Keratinocyte (primary cell): ENCODE results near the gene XYLT2. TPM values are rescaled to one million over a fixed set of nuclear protein-coding genes. Genes with fewer than 3 reads are reported as not detected.
A peak's percentile ranks its signal among the peaks of the same experiment; 100 is the strongest.

Source experiments
- DNase-seq: peaks from one replicate; pipeline ENCODE4 v3.0.0-alpha.2; 2011; ENCODE audit warnings: low read depth, missing footprints, low spot score
- FAIRE-seq: peaks from 2 replicates; lab custom pipeline; 2011; peaks lifted over from hg19 to GRCh38; lab: Jason Lieb, UNC
- H2AFZ ChIP-seq: 2 replicates; pipeline ENCODE4 v1.6.0; 2012; ENCODE audit warnings: low read length, control low read depth, inconsistent platforms; ENCODE audit not compliant: control insufficient read depth
- H3K27ac ChIP-seq: 2 replicates; pipeline ENCODE4 v1.5.1; 2011; ENCODE audit warnings: low read length; ENCODE audit not compliant: control insufficient read depth, insufficient read depth
- H3K27me3 ChIP-seq: 3 replicates; pipeline ENCODE4 v1.6.0; 2011; ENCODE audit warnings: low read length; ENCODE audit not compliant: control insufficient read depth, insufficient read depth; ENCODE audit errors: extremely low read depth
- H3K36me3 ChIP-seq, 2 experiments: 2 replicates in 1 of 2; 3 replicates in 1 of 2; pipeline ENCODE4 v1.5.1; 2011; ENCODE audit warnings: low read length in 2 of 2, mild to moderate bottlenecking in 1 of 2; ENCODE audit not compliant: control insufficient read depth in 2 of 2, insufficient read depth in 2 of 2; ENCODE audit errors: extremely low read depth in 1 of 2
- H3K4me1 ChIP-seq: 3 replicates; pipeline ENCODE4 v1.5.1; 2011; ENCODE audit warnings: low read length; ENCODE audit not compliant: control insufficient read depth, insufficient read depth; ENCODE audit errors: extremely low read depth
- H3K4me2 ChIP-seq: 3 replicates; pipeline ENCODE4 v1.6.0; 2011; ENCODE audit warnings: low read depth, low read length; ENCODE audit not compliant: control insufficient read depth, insufficient read depth; ENCODE audit errors: extremely low read depth
- H3K4me3 ChIP-seq, 3 experiments: fragments of 200-600 bp in 1 of 3; sonication (generic) in 1 of 3; 2 replicates in 2 of 3; 3 replicates in 1 of 3; pipeline ENCODE4 v1.5.1; 2011 to 2016; ENCODE audit warnings: low read length in 3 of 3, mild to moderate bottlenecking in 3 of 3, control low read depth in 2 of 3, inconsistent platforms in 1 of 3, low read depth in 1 of 3, mixed read lengths in 1 of 3, mixed run types in 1 of 3, moderate library complexity in 1 of 3; ENCODE audit not compliant: control insufficient read depth in 2 of 3, insufficient read depth in 2 of 3; ENCODE audit errors: extremely low read depth in 1 of 3
- H3K79me2 ChIP-seq: 2 replicates; pipeline ENCODE4 v1.6.0; 2012; ENCODE audit warnings: low read length; ENCODE audit not compliant: control insufficient read depth, insufficient read depth
- H3K9ac ChIP-seq: 3 replicates; pipeline ENCODE4 v1.6.0; 2011; ENCODE audit warnings: low read length; ENCODE audit not compliant: control insufficient read depth, insufficient read depth; ENCODE audit errors: extremely low read depth
- H3K9me1 ChIP-seq: 3 replicates; pipeline ENCODE4 v1.6.0; 2011; ENCODE audit warnings: low read length; ENCODE audit not compliant: control insufficient read depth, insufficient read depth; ENCODE audit errors: extremely low read depth
- H3K9me3 ChIP-seq: 2 replicates; pipeline ENCODE4 v1.5.1; 2012; ENCODE audit warnings: low read depth, low read length; ENCODE audit not compliant: control insufficient read depth
- H4K20me1 ChIP-seq: 3 replicates; pipeline ENCODE4 v1.6.0; 2011; ENCODE audit warnings: low read length; ENCODE audit not compliant: control insufficient read depth, insufficient read depth; ENCODE audit errors: extremely low read depth
- EZH2 ChIP-seq: IDR thresholded peaks from one replicate; pipeline ENCODE4 v1.6.1; 2012; ENCODE audit warnings: inconsistent platforms, mild to moderate bottlenecking, low read length, moderate library complexity
- dilution Hi-C: fragments of 300-500 bp; cut with MboI; formaldehyde crosslinking; loops from one replicate; pipeline ENCODE4 v1.7.0; 2020; ENCODE audit warnings: low sequenced_read_pairs; ENCODE audit not compliant: extremely low pct_ligation_motif_present
- polyA minus RNA-seq, 3 experiments: library from RNA; depleted of rRNA, polyadenylated mRNA; stranded (reverse); fragments of >200 nt; gene quantifications; 1 replicate in 1 of 3; 2 replicates in 1 of 3; 3 replicates in 1 of 3; pipeline ENCODE4 v1.2.3, GENCODE V29; 2011
- polyA plus RNA-seq, 5 experiments: library from polyadenylated mRNA; depleted of rRNA in 3 of 5; stranded (reverse) in 3 of 5; stranded (forward) in 1 of 5; unstranded in 1 of 5; fragments of >200 nt; gene quantifications; 1 replicate in 1 of 5; 2 replicates in 3 of 5; 3 replicates in 1 of 5; pipeline versions ENCODE4 v1.2.1 to v1.2.3, GENCODE V29; 2011 to 2012; ENCODE audit warnings: missing spikeins in 2 of 5, low read depth in 1 of 5, low replicate concordance in 1 of 5
- TF ChIP-seq, protein P1 (sequence below), 3 experiments: IDR thresholded peaks in 1 of 3; conservative IDR thresholded peaks in 1 of 3; optimal IDR thresholded peaks in 1 of 3; 2 replicates in 2 of 3; 3 replicates in 1 of 3; pipeline versions ENCODE3 to v1.5.1; 2011; ENCODE audit warnings: low read length in 3 of 3, mild to moderate bottlenecking in 3 of 3, moderate library complexity in 2 of 3, control low read depth in 1 of 3, inconsistent platforms in 1 of 3; ENCODE audit not compliant: insufficient read depth in 2 of 3; ENCODE audit errors: extremely low read depth in 1 of 3

Gene XYLT2
- polyA plus RNA-seq = 15.3 to 28.3 TPM (median 18.3 TPM) in 3 replicates
- polyA plus RNA-seq (2011; ENCODE audit: low read depth) = 9.4 TPM
- polyA plus RNA-seq (2011; cell fraction: cytosol; rRNA removed) = 4.1 and 9.7 TPM in 2 replicates
- 39.7 and 54.2 TPM in 2 replicates for polyA plus RNA-seq (2011; cell fraction: nucleus; rRNA removed)
- polyA plus RNA-seq (2012; ENCODE audit: low replicate concordance) = 15.2 and 29.2 TPM in 2 replicates
- 38.9 to 80.6 TPM (median 56.6 TPM) in 3 replicates for polyA minus RNA-seq
- 41.2 TPM for polyA minus RNA-seq (2011; cell fraction: cytosol; rRNA and poly(A)+ RNA removed)
- 108 and 118 TPM in 2 replicates for polyA minus RNA-seq (2011; cell fraction: nucleus; rRNA and poly(A)+ RNA removed)

DNA sequence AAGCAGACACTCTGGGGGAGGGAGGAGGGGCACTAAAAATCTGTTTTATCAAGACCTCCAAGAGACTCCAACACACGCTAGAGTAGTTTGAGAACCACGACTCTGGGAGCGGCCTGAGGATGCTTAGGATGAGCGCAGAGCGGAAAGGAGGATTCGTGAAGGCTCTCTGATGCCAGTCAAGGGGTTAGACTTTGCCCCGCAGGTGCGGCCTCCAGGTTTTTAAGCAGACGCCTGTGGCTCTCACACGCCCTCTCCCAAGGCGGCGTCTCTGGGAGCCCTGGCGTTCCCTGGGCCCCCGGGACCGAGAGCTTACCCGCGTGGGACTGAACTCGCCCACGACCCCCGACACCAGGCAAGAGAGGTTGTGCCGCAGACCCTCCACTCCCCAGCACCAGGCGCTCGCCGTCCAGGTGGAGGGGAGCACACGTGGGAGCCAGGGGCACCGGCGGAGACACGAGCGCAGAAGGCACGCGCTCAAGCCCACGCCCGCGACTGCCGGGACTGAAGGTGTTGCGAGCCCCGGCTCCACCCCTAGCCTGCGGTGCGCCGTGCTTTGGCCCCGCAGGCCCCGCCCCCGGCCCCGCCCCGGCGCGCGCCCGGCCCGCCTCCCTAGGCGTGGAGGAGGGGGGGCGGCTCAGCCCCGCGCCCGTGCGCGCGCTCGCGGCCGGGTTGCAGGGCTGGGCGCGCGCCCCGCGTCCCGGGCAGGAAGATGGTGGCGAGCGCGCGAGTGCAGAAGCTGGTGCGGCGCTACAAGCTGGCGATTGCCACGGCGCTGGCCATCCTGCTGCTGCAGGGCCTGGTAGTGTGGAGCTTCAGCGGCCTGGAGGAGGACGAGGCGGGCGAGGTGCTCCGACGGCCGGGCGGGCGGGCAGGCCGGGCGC is at the start of gene XYLT2:
Gene XYLT2 (plus strand): TSS at position 695 of the 881 bp plus-strand sequence. CDS start 15 bp downstream, at position 710.
- Histone ChIP-seq H3K9me1 (peaks cover 2% of the 10 kb centered on the region), H3K79me2 (peaks cover 31% of the 10 kb centered on the region), H3K27ac (peak within 1 kb of the TSS; percentile 58), H3K4me3 (peak within 1 kb of the TSS; percentile 83 to 90 (median 90)), H3K27me3 (no peaks in the 10 kb centered on the region), H3K9me3 (no peaks in the 10 kb centered on the region), H3K4me1 (peaks cover 31% of the 10 kb centered on the region), H4K20me1 (no peaks in the 10 kb centered on the region), H2AFZ (peak within 1 kb of the TSS; percentile 91), H3K9ac (peak within 1 kb of the TSS; percentile 84), H3K36me3 (peaks cover 0 to 1% of the 10 kb centered on the region in 2 experiments), H3K4me2 (peak within 1 kb of the TSS; percentile 99)
- dilution Hi-C loops = no loop called here
- TF ChIP-seq, protein P1, sequence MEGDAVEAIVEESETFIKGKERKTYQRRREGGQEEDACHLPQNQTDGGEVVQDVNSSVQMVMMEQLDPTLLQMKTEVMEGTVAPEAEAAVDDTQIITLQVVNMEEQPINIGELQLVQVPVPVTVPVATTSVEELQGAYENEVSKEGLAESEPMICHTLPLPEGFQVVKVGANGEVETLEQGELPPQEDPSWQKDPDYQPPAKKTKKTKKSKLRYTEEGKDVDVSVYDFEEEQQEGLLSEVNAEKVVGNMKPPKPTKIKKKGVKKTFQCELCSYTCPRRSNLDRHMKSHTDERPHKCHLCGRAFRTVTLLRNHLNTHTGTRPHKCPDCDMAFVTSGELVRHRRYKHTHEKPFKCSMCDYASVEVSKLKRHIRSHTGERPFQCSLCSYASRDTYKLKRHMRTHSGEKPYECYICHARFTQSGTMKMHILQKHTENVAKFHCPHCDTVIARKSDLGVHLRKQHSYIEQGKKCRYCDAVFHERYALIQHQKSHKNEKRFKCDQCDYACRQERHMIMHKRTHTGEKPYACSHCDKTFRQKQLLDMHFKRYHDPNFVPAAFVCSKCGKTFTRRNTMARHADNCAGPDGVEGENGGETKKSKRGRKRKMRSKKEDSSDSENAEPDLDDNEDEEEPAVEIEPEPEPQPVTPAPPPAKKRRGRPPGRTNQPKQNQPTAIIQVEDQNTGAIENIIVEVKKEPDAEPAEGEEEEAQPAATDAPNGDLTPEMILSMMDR (optimal IDR thresholded peaks at IDR 0.05 in 1 of 3, IDR thresholded peaks at IDR 0.05 in 1 of 3, conservative IDR thresholded peaks at IDR 0.05 in 1 of 3; ENCODE audit: extremely low read depth in 1 of 3, insufficient read depth in 2 of 3, low read length in 3 of 3) = no peak
- TF ChIP-seq EZH2 = no peak
- FAIRE-seq (no peak), DNase-seq (no peak)

DNA sequence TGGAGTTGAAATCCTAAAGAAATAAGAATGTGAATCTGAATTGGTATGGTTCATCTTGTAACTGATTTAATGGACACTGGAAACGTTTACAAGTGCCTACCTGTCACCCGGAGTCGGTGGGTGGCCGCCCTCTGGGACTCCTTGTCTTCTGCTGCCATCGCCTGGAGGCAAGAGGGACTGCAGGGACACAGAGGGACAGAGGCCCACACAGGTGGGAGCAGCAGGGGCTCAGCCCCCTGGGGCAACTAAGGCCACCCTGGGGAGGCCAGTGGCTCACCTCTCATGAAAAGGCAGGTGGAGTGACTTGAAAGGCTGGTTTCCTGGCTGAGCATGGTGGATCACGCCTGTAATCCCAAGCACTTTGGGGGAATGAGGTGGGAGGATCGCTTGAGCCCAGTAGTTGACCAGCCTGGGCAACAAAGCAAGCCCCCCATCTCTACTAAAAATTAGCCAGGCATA is 48.5 kb upstream of the XYLT2 start:
- H3K27me3 ChIP-seq = no peaks in the 10 kb centered on the region
- H3K36me3 ChIP-seq = no peaks in the 10 kb centered on the region
- no peak overlapping the region for H3K4me2 ChIP-seq
- peak; percentile 62 for FAIRE-seq
- H3K79me2 ChIP-seq = no peaks in the 10 kb centered on the region
- no peaks in the 10 kb centered on the region for H3K9me3 ChIP-seq
- TF ChIP-seq EZH2 = no peak
- TF ChIP-seq, protein P1 (optimal IDR thresholded peaks at IDR 0.05 in 1 of 3, IDR thresholded peaks at IDR 0.05 in 1 of 3, conservative IDR thresholded peaks at IDR 0.05 in 1 of 3; ENCODE audit: extremely low read depth in 1 of 3, insufficient read depth in 2 of 3, low read length in 3 of 3) = peak; percentile 89 to 96 (median 92)
- no peak overlapping the region for H3K27ac ChIP-seq
- no peaks in the 10 kb centered on the region for H3K4me1 ChIP-seq
- dilution Hi-C loops = no loop called here
- H3K9me1 ChIP-seq = no peaks in the 10 kb centered on the region
- H3K4me3 ChIP-seq = no peak overlapping the region
- no peak overlapping the region for H3K9ac ChIP-seq
- no peak for DNase-seq
- no peaks in the 10 kb centered on the region for H4K20me1 ChIP-seq
- no peak overlapping the region for H2AFZ ChIP-seq
